A204.1 (cell line): ENCODE measurements around the gene HSD17B8.

Experiments
- FAIRE-seq: peaks from 2 replicates; lab custom pipeline; 2012; peaks lifted over from hg19 to GRCh38; lab: Jason Lieb, UNC

Gene HSD17B8

DNA sequence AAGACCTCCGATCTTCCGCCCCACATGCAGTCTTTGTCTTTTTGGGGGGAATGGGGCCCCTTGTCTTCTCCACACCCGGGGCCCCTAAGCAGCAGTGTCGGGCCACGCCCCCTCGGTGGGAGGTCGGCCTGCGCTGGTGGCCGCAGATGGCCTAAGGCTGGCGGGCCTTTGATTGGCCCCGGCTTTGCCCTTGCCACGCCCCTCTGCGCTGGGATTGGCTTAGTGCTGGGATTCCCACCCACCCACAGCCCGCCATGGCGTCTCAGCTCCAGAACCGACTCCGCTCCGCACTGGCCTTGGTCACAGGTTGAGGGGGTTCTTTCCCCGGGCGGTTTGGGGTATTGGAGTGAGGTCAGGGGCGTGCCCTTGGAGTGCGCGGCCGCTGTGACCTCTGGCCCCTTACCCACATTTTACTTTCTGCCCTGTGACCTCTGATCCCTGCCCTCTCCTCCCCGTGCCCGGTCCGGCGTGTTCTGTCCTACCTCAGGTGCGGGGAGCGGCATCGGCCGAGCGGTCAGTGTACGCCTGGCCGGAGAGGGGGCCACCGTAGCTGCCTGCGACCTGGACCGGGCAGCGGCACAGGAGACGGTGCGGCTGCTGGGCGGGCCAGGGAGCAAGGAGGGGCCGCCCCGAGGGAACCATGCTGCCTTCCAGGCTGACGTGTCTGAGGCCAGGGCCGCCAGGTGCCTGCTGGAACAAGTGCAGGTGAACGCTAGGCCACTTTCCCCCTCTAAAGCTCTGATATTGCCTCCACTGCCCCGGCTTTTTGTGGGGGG lies at the start of gene HSD17B8:
TSS of gene HSD17B8 (plus strand) at position 241 of the 776 bp plus-strand sequence. CDS start at position 255, 14 bp downstream.
- FAIRE-seq, result no peak

DNA sequence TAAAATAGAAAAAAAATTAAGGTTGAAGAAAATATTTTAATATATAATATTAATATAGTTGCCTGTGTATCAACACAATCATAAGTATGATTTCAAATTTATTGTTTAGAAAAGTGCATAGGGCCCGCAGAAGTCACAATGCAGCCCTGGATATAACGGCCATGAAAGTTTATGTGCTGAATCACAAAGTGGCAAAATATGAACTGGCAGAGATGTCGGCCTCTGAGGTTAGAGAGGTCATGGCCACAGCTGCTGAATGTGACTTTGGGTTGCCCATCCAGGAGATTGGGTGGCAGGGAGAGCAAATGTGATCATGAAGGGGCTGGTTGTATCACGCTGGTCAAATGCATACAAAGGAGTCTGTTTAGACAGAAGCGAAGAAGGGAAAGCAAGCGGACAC lies 47.9 kb upstream of the HSD17B8 start:
- no peak for FAIRE-seq

DNA sequence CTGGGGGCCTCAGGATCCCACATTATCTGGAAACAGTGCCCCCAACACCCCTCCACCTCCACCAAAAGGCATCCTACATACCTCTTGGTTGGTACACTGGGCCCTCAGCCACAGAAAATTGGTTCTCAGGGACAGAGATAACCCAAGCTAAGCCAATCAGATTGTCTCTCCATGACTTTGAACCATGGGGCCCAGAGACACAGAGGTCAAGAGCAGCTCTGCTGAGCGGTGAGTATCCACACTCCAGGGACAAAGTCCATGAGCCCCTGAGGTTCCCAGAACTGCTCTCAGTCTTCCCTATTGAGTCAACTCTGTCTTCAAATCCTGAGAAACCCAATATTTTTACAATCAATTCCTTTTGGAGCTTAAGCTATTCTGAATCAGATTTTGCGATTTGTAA lies 47.5 kb upstream of the HSD17B8 start:
- FAIRE-seq, result no peak

DNA sequence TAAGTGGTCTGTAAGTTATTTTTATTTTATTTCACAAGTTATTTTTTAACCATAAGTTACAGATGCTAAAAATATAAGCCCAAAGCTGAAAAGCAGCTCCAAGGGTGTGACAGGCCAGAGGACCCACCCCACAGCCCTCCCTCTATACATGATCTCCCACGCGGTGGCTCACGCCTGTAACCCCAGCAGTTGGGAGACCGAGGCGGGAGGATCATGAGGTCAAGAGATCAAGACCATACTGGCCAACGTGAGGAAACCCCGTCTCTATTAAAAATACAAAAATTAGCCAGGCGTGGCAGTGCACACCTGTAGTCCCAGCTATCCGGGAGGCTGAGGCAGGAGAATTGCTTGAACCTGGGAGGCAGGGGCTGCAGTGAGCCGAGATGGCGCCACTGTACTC lies 44.4 kb upstream of the HSD17B8 start:
- FAIRE-seq, result no peak

DNA sequence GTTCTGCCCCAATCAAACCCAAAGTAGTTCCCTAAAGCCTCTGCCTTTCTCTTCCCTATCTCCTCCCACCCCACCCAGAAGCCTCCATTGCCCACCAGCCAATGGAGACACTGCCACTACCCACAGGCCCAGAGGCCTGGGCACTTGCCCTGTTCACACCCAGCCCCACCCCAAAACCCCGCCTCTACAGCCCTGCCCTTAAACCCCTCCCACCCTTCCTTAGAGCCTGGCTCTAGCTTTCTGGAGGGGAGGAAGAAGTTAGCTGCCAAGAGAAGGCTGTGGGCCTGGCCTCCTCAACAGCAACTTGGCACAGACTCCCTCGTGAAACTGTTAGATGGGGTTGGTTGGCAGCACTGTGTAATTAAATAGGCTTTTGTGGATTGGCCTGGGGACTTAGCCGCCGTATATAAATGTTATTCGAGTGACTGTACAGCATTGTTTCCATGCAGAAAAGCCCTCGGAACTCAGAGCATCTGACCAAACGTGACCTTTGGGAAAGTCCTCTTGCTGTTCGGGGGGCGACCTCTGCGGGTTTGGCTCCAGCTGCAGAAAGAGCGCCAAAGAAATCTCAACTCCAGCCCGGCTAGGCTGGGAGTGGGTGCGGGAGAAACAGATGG lies 43.6 kb upstream of the HSD17B8 start:
- FAIRE-seq, result no peak

DNA sequence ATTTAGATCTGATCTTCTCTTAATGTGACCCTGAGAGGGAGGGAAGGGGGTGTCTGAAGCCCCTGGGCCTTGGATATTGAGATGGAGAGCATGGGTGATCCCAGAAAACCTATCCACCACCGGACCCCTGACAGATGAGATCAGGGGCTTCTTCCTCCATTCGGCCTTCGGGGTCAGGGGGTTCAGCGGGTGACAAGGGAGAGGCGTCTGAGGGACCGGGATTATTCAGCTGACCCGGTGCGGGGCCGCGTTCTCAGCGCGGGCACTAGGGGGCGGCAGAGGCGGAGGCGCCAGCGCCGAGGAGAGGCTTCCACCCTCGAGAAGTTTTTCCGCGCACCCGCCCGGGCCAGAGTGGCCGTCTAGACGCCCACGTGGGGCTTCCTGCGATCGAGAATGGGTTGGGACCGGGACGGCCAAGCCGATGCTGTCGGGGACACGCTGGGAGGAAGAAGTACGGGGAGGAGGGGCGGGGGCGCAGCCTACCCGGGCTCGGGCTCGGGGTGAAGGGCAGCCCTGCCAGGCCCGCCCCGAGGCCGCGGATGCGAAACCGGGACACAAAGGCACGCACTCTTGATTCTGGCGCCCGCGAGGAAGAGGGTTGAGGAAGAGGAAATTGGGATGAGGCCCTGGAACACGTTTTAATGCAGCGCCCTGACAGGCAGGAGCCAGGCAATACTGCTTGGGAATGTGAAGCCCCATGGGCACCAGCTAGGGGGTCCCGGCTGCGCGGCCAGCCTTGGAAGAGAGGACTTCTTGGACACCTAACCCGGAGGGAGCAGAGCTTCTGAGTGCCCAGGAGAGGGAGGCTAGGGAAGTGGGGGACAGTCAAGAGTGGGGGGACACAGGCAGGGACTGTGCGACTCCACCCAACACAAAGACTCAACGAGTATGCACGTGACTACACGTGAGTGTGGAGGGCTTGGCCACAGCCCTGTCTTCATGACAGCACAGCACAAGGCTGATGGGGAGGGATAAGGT lies 42.8 kb upstream of the HSD17B8 start:
- FAIRE-seq, result no peak

DNA sequence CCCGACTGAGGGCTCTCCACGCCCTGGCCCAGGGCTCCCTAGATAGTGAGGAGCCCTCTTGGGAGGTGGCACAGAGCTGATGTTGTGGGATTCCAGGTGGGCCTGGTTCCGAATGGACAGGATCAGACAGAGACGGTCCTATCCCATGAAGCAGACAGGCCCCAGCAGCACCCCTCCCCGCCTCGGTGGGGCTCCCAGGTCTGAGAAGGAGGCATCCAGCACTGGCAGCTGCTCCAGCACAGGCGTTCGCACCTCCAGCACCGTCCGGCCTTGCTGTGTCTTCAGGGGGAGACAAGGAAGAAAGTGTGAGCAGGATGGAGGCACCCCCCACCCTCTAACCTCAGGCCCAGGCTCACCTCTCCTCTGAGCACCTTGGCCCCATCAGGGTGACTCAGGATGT lies 40.9 kb upstream of the HSD17B8 start:
- no peak for FAIRE-seq

DNA sequence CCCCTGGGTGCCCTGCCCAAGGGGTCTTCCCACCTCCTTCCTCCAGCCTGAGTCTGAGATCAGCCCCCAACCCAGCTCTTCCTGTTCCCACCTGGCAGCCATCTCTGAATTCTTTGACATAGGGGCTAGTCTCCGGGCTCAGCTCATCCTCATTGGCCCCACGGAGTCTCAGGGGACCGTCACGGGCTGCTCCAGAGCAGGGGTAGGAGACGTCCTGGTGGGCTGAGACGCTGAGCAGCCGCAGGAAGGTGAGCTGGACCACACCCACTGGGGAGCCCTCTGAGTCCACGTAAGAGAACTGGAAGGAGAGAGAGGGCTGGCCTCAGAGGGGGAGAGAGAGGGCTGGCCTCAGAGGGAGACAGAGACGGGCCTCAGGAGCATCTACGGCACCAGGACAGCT lies 40.3 kb upstream of the HSD17B8 start:
- FAIRE-seq, result no peak

DNA sequence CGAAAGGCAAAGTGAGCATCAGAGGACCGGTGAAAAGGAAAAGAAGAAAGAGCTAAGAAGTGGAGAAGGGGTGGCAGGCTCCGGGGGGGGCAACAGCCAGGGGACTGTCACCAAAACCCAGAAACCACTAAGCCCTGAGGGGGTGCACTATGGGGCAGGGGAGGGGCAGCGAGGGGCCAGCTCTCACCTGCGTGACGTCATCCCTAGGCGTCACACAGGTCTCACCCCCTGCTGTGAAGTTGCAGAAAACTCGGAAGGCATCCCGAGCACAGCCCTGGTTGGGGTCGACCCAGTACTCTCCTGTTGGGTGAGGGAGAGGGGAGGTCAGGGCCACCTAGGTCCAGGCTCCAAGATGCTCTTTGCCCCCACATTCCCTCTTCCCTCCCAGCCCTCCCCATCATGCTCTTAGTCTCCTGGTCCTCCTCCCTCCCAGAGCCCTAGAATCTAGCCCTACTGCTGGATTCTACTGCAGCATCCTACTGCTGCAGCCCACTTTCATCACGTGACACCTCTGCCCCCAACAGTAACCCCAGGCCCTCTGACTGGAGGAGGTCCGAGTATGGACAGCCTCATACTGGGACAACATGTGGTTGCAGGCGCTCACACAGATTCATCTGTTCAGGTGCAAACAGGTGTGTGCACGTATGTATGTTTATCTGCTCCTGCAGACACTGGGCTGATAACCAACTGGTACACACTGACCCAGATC lies 39.6 kb upstream of the HSD17B8 start:
- FAIRE-seq, result no peak

DNA sequence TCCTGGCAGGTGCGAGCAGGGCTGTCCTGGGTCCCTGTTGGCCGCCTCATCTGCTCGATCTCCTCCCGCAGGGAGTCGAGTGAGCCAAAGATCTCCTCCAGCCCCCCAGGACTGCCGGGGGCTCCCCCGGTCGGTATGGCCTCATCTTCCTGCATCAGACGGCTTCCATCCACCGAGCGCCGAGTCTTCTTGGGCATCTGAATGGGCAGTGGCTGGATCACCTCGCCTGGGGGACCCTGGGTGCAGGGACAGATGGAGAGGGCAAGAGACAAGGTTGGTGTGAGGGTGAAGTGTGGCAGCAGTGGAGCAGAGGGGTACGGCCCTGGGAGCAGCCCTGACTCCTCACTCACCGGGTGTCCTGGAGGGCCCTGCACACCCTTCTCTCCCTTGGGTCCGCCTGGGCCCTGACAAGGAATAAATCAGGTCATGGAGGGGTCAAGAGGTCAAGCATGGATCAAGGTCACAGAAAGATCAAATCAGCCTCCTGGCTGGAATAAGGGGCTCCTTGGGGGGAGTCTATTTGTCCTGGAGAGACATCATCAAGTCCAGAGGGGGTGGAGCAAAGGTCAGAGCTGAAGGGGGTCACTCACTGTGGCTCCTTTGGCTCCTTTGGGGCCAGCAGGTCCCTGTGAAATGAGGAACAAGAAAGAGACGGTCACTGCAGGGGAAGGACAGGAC lies 38.7 kb upstream of the HSD17B8 start:
- no peak for FAIRE-seq

DNA sequence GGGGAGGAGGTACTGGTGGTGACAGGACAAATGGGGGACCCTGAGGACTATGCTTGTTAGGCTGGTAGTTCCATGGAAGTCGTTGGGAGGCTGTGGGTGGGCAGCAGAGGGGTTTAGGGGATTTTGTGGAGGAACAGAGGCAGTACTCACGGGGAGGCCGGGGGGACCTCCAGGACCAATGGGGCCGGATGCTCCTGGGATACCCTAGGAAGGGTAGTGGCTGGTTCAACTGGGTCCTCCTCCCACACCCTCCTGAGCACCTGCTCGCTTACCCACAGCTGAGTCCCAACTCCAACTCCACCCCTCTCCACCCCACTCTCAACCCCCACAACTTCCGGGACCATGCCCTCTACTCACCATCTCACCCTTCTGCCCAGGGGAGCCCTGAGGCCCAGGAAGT lies 38.1 kb upstream of the HSD17B8 start:
- FAIRE-seq, result no peak

DNA sequence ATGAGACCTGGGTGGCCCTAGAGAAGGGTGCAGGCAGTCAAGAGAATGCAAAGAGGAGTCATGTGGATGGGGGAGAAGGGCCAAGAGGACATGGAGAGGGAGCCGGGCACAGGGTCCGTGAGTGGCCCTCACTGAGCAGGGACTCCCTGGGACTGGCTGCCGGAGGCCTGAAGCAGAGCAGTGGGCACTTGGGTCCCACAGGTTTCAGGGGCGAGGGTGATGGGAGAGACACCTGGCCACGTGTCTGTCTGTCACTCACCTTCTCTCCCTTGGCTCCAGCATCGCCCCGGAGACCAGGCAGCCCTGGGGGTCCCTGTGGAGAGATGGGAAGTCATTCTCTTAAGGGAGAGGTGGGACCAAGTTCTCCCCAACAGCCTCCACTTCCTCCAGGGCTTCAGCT lies 37.6 kb upstream of the HSD17B8 start:
- no peak for FAIRE-seq

DNA sequence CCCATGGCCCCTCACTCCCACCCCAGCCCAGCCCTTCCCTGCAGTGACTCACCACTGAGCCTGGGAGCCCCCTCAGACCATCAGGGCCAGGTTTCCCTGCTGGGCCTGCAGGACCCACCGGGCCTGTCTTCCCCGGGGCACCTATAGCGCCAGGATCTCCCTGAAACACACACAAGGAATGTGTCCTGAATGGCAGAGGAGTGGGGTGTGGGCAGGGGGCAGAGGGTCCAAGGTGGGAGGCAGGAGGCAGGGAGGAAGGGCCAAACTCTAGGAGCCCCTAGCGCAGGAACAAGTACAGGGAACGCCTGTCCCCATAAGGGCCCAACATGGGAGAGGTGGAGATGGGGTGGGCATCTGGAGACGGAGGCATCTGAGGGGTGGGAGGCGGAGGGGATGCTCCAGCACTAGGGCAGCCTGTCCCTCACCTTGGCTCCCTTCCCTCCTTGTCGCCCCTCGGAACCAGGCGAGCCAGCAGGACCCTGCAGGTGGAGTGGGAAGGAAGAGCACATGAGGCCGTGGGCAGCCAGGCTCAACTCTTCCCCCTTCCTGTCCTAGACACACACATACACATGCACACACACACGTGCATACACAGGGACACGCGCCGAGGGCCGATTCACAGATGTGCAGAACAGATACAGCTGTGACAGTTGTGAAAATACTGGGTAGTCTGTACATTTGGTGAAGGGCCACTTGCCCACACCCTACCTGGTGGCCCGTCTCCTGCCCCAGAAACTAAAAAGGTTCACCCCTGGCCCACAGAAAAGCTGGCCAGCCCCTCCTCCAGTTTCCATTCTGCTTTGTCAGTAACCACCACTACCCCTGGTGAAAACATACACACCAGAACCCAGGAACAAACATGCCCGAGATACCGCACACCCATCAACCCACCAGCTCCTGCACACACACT lies 36.8 kb upstream of the HSD17B8 start:
- FAIRE-seq, result no peak

DNA sequence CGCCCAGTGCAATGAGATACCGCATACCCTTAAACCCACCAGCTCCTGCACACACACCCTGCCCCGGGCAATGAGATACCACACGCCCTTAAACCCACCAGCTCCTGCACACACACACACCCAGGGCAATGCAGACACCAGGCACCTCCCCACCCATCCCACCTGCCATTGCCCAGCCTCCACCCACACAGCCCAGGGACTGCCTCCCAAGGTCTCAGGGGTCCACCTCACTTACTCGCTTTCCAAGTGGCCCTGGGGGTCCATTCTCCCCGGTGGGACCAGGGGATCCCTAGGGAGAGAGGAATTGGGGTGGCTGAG lies 36.2 kb upstream of the HSD17B8 start:
- FAIRE-seq, result no peak

DNA sequence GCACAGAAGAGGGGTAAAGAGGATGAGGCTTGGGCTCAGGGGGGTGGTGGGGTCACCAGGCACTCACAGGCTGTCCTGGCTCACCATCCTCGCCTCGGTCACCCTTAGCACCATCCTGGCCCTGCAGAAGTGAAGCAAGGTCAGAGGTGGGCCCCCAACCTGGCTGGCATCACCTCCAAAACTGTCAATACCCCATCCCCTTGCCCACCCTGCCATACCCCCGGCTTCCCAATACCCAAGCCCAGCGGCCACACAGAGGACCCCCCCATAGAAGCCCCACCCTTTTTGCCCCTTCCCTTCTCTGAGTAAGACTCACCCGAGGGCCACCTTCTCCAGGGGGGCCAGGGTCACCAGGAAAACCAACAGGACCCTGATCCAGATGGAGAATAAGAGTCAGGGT lies 35.8 kb upstream of the HSD17B8 start:
- FAIRE-seq, result no peak

DNA sequence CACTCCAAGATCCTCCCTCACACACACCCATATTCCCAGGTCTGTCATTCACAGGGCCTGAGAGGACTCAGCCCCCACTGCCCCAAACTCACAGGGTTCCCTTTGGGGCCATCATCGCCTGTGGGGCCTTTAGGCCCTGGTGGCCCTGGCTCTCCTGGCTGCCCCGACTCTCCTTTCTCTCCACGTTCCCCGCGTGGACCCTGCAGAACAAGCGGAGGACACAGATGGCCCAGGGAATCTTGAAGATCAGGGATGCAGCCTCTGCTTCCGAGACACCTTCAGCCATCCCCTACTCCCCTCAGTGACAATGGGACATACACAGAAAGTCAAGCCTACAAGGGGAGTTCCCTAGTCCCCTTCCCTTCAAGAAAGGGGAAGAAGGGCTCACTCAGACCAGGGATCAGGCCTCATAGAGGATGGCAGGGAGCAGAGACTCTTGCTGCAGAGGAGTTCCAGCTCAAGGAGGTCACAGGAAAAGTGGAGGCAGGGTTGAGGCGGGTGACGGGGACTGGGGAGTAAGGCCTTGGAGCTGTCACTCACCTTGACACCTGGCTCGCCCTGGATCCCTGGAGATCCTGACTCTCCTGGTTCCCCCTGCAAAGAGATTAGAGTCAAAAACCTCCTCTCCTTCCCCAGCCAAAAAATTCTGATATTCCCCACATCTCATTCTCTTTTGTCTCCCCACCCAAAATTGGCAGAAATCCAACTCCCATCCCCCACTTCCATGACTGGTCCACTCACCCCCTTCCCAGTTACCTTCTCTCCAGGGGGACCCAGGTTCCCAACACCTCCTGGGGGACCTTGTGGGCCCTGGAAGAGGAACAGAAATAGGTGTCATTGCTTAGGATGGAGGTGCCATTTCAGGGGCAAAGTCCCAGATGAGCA lies 34.9 kb upstream of the HSD17B8 start:
- no peak for FAIRE-seq

DNA sequence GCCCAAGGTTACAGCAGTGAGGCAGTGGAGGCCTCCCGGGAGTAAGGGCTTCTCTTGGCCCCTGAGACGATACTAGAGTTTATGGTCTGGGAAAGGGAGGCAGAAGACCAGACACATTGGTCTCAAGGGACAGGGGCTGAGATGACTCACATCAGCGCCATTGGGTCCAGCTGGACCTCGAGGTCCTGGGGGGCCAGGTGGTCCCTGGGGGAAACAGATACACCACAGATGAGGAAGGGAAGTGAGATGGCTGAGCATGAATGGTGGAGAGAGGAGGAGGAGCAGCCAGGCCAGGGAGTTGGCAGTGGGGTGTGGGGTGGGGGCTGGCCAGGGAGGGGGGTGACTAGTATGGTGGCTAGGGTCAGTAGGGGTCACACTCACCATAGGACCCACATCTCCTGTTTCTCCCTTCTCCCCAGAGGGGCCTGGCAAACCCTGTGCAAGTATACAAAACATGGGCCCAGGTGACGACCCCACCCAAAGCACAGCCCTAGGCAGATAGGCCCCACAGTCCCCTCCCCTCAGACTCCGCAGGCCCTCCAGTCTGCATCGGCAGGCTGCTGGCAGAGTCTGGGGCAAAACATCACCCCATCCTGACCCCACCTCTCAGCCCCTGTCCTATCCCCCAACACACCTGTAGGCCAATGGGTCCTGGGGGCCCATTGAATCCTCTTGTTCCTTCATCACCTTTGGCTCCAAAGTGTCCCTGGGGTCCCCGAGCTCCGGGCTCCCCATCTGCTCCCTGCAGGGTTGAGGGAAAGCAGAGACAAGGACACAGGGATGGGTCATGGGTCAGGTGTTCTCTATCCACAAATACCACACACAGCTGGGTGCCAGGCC lies 34.1 kb upstream of the HSD17B8 start:
- FAIRE-seq, result no peak

DNA sequence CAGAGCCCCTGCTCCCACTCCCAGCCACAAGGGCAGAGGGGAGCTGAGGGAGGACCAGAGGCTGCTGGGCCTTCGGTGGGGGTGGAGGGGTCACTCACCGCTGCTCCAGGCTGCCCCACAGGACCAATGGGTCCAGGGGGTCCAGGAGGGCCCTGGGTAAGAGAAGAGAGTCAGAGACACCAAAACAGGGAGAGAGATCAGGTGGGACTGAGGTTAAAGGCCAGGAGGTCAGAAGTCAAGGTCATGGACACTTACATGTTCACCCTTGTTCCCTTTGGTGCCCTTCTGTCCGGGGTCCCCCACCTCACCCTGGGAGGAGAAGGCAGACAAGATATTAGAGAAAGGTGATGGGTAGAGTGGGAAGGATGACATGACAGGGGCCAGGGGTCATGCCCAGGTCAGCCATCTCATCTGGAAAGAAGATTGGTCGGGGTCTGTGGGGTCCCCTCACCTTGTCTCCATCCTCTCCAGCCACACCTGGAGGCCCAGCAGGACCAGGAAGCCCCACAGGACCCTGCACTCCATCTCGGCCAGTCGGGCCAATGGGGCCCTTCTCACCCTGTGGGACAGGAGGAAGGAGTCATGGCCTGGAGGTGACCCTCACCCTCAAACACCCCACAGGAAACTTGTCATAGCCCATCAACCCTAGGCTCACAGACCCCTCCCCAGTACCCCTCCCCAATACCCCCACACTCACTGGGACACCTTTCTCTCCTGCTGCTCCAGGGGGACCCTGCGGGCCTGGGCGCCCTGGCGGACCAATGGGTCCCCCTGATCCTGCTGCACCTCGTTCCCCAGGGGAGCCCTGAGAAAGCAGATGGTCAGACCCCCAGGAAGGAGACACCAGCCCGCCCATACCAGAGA lies 33.2 kb upstream of the HSD17B8 start:
- FAIRE-seq, result no peak
